Spleen (tissue), 11 donors: ENCODE data around the gene NTNG1. TPM values are rescaled to one million over a fixed set of nuclear protein-coding genes. Genes with fewer than 3 reads are reported as not detected.
"Not testable (repeated sequence)": the region's sequence is repeated elsewhere in the genome, so short reads cannot be mapped to it uniquely, and the experiment has no call there.

Experiments used
- DNase-seq: peaks from one replicate; pipeline ENCODE4 v3.0.0-alpha.2; 2020
- H3K27ac ChIP-seq, 8 donors: fragments of 200-600 bp; sonication (generic) in 7 of 8; 1 replicate in 4 of 8; 2 replicates in 4 of 8; pipeline versions ENCODE4 v1.5.0 to v1.8.0; 2016 to 2021; ENCODE audit warnings: inconsistent platforms in 4 of 8, mild to moderate bottlenecking in 4 of 8, moderate library complexity in 1 of 8
- H3K27me3 ChIP-seq, 7 donors: fragments of 200-600 bp; sonication (generic) in 6 of 7; replicated peaks in 1 of 7; 1 replicate in 4 of 7; 2 replicates in 3 of 7; pipeline versions ENCODE4 v1.5.0 to v1.8.0; 2016 to 2021; ENCODE audit warnings: inconsistent platforms in 3 of 7, mild to moderate bottlenecking in 1 of 7
- H3K36me3 ChIP-seq, 6 donors: fragments of 200-600 bp; sonication (generic) in 5 of 6; 1 replicate in 4 of 6; 2 replicates in 2 of 6; pipeline versions ENCODE4 v1.5.0 to v1.8.0; 2016 to 2021; ENCODE audit warnings: inconsistent platforms in 2 of 6
- H3K4me1 ChIP-seq, 6 donors: fragments of 200-600 bp; sonication (generic) in 5 of 6; 1 replicate in 3 of 6; 2 replicates in 3 of 6; pipeline versions ENCODE4 v1.5.0 to v1.8.0; 2016 to 2021; ENCODE audit warnings: inconsistent platforms in 3 of 6
- H3K4me3 ChIP-seq, 8 donors: fragments of 200-600 bp; sonication (generic) in 7 of 8; 1 replicate in 4 of 8; 2 replicates in 4 of 8; pipeline versions ENCODE4 v1.5.0 to v1.8.0; 2016 to 2021; ENCODE audit warnings: inconsistent platforms in 4 of 8, mild to moderate bottlenecking in 4 of 8, moderate library complexity in 2 of 8
- H3K9me3 ChIP-seq, 8 donors: fragments of 200-600 bp; sonication (generic) in 7 of 8; 1 replicate in 4 of 8; 2 replicates in 4 of 8; pipeline versions ENCODE4 v1.5.0 to v1.8.0; 2016 to 2021; ENCODE audit warnings: inconsistent platforms in 4 of 8
- POLR2A ChIP-seq, 3 donors: fragments of 450-650 bp; IDR thresholded peaks; one replicate each; pipeline ENCODE4 v1.5.1; 2017; ENCODE audit warnings: antibody characterized with exemption in 3 of 3, mild to moderate bottlenecking in 1 of 3
- POLR2AphosphoS5 ChIP-seq, 3 donors: sonication (generic); formaldehyde crosslinking; IDR thresholded peaks; one replicate each; pipeline ENCODE4 v1.5.1; 2017; ENCODE audit warnings: antibody characterized with exemption in 3 of 3
- WGBS, 5 donors: extraction: QIAGEN DNeasy Blood & Tissue Kit in 3 of 5; methylation state at CpG; one replicate each; pipeline versions ENCODE4 v1.1.5 to v1.1.7; 2013 to 2018; 5-methylcytosine and 5-hydroxymethylcytosine counted together
- intact Hi-C: fragments of 100-400 bp; cut with DNase I; formaldehyde crosslinking; loops from one replicate; pipeline ENCODE4 v1.15.0; 2023; ENCODE audit warnings: low total_unique reads
- polyA plus RNA-seq, 3 donors: library from polyadenylated mRNA; stranded (reverse); fragments of 200-250 nt; gene quantifications; one replicate each; pipeline ENCODE4 v1.2.1, GENCODE V29; 2013
- total RNA-seq, 7 donors: library from RNA; depleted of rRNA in 3 of 7; stranded (reverse); fragments of >200 nt in 3 of 7; fragmentation: NEBNext Ultra II Directional in 4 of 7; extraction: Animal tissue kit (Norgen Biotek cat#: 25700) in 4 of 7; gene quantifications; one replicate each; pipeline versions ENCODE4 v1.1.0 to v1.2.1, GENCODE V29; 2016 to 2021
- TF ChIP-seq, protein P1 (sequence below), 11 experiments: fragments of 200-600 bp in 7 of 11; fragments of 450-650 bp in 4 of 11; sonication (generic) in 4 of 11; IDR thresholded peaks in 8 of 11; conservative IDR thresholded peaks in 3 of 11; 1 replicate in 7 of 11; 2 replicates in 4 of 11; pipeline versions ENCODE4 v1.4.0 to v1.8.0; 2016 to 2021; ENCODE audit warnings: antibody characterized with exemption in 11 of 11, inconsistent platforms in 4 of 11, mild to moderate bottlenecking in 1 of 11
- donor health status: healthy with polysubstance abuse.
- donor health status: DM: no; HTN: no; CAD: no; lungs with moderate emphysema.
- donor health status: DM: no; HTN: no; CAD: no.
- donor health status: Bipolar disorder and iron deficiency.
- donor health status: healthy.
- donor health status: DM: no; HTN: no; CAD: no.
- donor health status: DM: yes; HTN: yes; CAD: no.

Gene NTNG1
- total and polyA plus RNA-seq, 10 donors: 0.11 to 2.0 (median 1.1) TPM

DNA sequence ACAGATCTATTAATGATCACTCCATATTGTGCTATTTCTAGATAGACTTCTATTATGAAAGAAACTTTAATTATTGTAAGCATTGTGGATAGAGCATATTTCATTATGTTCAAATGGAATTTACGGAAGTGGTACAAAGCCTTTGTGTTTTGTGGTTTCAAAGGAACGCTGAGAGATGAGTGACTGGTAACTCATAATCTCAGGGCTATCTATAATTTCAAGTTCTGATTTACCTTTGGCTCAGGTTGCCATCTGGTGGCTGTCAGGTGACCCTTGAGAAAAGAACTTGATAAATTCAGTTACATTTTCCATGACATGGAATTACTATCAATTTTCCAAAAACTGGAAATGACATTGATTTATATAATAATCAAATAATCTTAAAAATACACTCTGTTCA lies 12.2 kb downstream of the NTNG1 start:
- Histone ChIP-seq H3K4me3 (no peak overlapping the region), H3K4me1 (no peaks in the 10 kb centered on the region), H3K9me3 (no peaks in the 10 kb centered on the region), H3K27me3 (no peaks in the 10 kb centered on the region), H3K36me3 (no peaks in the 10 kb centered on the region), H3K27ac (no peak overlapping the region)
- intact Hi-C loops: no loop called here
- no peak for TF ChIP-seq POLR2A (IDR thresholded peaks at IDR 0.05)
- TF ChIP-seq, protein P1, sequence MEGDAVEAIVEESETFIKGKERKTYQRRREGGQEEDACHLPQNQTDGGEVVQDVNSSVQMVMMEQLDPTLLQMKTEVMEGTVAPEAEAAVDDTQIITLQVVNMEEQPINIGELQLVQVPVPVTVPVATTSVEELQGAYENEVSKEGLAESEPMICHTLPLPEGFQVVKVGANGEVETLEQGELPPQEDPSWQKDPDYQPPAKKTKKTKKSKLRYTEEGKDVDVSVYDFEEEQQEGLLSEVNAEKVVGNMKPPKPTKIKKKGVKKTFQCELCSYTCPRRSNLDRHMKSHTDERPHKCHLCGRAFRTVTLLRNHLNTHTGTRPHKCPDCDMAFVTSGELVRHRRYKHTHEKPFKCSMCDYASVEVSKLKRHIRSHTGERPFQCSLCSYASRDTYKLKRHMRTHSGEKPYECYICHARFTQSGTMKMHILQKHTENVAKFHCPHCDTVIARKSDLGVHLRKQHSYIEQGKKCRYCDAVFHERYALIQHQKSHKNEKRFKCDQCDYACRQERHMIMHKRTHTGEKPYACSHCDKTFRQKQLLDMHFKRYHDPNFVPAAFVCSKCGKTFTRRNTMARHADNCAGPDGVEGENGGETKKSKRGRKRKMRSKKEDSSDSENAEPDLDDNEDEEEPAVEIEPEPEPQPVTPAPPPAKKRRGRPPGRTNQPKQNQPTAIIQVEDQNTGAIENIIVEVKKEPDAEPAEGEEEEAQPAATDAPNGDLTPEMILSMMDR (IDR thresholded peaks at IDR 0.05 in 8 of 11, conservative IDR thresholded peaks at IDR 0.05 in 3 of 11): no peak
- TF ChIP-seq POLR2AphosphoS5 (IDR thresholded peaks at IDR 0.05): no peak
- DNase-seq: no peak
- 75 to 91% (median 81%) methylated on average over 2 of the region's 2 CpGs for WGBS, 5 donors

DNA sequence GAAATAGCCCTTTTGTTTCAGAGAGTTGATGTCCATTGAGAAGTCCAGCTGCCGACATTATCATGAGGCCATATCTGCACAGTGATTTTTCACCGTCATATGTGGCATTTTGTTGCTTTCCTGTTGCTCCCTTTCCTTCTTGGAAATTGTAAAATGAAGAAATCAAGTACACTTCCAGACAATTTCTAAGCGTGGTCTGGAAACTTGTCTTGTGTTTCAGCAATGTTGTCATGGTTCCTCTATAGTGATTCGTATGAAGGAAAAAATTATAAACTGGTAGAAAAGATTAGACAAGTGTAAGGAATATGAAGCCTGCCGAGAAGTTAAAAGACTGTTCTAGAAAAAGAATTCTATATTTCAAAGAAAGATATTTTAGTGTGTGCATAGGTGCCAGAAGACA lies 17.7 kb downstream of the NTNG1 start:
- Histone ChIP-seq H3K27me3 (no peaks in the 10 kb centered on the region), H3K36me3 (no peaks in the 10 kb centered on the region), H3K9me3 (no peaks in the 10 kb centered on the region), H3K4me1 (no peaks in the 10 kb centered on the region), H3K4me3 (no peak overlapping the region), H3K27ac (no peak overlapping the region)
- TF ChIP-seq, protein P1 (IDR thresholded peaks at IDR 0.05 in 8 of 11, conservative IDR thresholded peaks at IDR 0.05 in 3 of 11): no peak
- TF ChIP-seq POLR2AphosphoS5 (IDR thresholded peaks at IDR 0.05): no peak
- no peak for TF ChIP-seq POLR2A (IDR thresholded peaks at IDR 0.05)
- 74 to 84% (median 78%) methylated on average over 5 of the region's 5 CpGs for WGBS, 5 donors
- intact Hi-C loops: no loop called here
- no peak for DNase-seq

- no peak overlapping the region for H3K27ac ChIP-seq
- TF ChIP-seq POLR2A (IDR thresholded peaks at IDR 0.05): no peak
- TF ChIP-seq, protein P1 (IDR thresholded peaks at IDR 0.05 in 8 of 11, conservative IDR thresholded peaks at IDR 0.05 in 3 of 11): no peak
- no peak overlapping the region for H3K4me3 ChIP-seq
- DNase-seq: no peak
- WGBS, 5 donors: 80 to 91% (median 85%) methylated on average over 3 of the region's 3 CpGs
- intact Hi-C loops: no loop called here
- peaks cover 0 to 2% (median 0%) of the 10 kb centered on the region in 8 donors for H3K9me3 ChIP-seq
- no peaks in the 10 kb centered on the region for H3K36me3 ChIP-seq
- H3K4me1 ChIP-seq: no peaks in the 10 kb centered on the region
- H3K27me3 ChIP-seq: no peaks in the 10 kb centered on the region
These were observed 18.2 kb downstream of the NTNG1 start for GRCh38 chr1:107158991-107159390.

- TF ChIP-seq POLR2A (IDR thresholded peaks at IDR 0.05) (no peak), POLR2AphosphoS5 (IDR thresholded peaks at IDR 0.05) (no peak)
- TF ChIP-seq, protein P1 (IDR thresholded peaks at IDR 0.05 in 8 of 11, conservative IDR thresholded peaks at IDR 0.05 in 3 of 11): no peak
- Histone ChIP-seq H3K9me3 (peaks cover 0 to 15% (median 0%) of the 10 kb centered on the region in 8 donors), H3K27ac (no peak overlapping the region), H3K27me3 (no peaks in the 10 kb centered on the region), H3K4me3 (no peak overlapping the region), H3K4me1 (no peaks in the 10 kb centered on the region), H3K36me3 (no peaks in the 10 kb centered on the region)
- DNase-seq: no peak
- 83 to 93% (median 92%) methylated on average over 1 of the region's 1 CpG for WGBS, 5 donors
- intact Hi-C loops: no loop called here
These were observed 21.9 kb downstream of the NTNG1 start for GRCh38 chr1:107162745-107163144.

DNA sequence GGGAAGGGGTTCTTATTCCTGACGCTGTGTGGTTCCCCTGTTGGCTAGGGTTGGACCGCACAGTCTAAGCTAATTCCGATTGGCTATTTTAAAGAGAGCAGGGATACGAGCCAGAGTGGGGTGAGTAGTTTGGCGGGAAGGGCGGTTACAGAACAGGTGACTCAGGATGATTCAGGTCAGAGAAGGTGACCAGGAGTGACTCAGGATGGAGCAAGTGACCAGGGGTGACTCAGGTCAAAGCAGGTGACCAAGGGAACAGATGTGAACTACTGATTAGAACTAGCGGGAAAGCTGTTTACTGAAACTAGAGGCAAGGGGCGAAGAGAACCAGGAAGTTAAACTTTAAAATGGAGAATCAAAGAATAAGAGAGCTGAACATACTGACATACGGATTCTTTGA lies 24.1 kb downstream of the NTNG1 start:
- peaks cover 0 to 15% (median 0%) of the 10 kb centered on the region in 8 donors for H3K9me3 ChIP-seq
- H3K27me3 ChIP-seq, DNase-seq, H3K4me1 ChIP-seq, H3K27ac ChIP-seq, H3K4me3 ChIP-seq, intact Hi-C loops, H3K36me3 ChIP-seq: not testable (repeated sequence)
- 81 to 96% (median 91%) methylated on average over 9 of the region's 9 CpGs for WGBS, 5 donors
